GM10248 (cell line): Measurements from ENCODE around the gene SCT.

Experiments used
- CTCF ChIA-PET: fragments of 300-600 bp; sonication (Branson Sonifier 250); formaldehyde crosslinking; extraction: SDS; loops from one replicate; lab custom pipeline; 2021; ENCODE audit warnings: antibody characterized with exemption; lab: Yijun Ruan, JAX
- POLR2A ChIA-PET: fragments of 350-650 bp; sonication (Branson Sonifier 250); formaldehyde crosslinking; extraction: SDS; loops from one replicate; lab custom pipeline; 2020; ENCODE audit warnings: antibody characterized with exemption; lab: Yijun Ruan, JAX
- DNase-seq: peaks from one replicate; pipeline ENCODE4 v3.0.0; 2012; ENCODE audit errors: extremely low spot score
- TF ChIP-seq, protein P1 (sequence below): IDR thresholded peaks from 2 replicates; pipeline ENCODE4 v1.5.1; 2012; ENCODE audit warnings: mild to moderate bottlenecking, low read depth; ENCODE audit errors: extremely low read depth, missing control alignments, control extremely low read depth

SCT gene

DNA sequence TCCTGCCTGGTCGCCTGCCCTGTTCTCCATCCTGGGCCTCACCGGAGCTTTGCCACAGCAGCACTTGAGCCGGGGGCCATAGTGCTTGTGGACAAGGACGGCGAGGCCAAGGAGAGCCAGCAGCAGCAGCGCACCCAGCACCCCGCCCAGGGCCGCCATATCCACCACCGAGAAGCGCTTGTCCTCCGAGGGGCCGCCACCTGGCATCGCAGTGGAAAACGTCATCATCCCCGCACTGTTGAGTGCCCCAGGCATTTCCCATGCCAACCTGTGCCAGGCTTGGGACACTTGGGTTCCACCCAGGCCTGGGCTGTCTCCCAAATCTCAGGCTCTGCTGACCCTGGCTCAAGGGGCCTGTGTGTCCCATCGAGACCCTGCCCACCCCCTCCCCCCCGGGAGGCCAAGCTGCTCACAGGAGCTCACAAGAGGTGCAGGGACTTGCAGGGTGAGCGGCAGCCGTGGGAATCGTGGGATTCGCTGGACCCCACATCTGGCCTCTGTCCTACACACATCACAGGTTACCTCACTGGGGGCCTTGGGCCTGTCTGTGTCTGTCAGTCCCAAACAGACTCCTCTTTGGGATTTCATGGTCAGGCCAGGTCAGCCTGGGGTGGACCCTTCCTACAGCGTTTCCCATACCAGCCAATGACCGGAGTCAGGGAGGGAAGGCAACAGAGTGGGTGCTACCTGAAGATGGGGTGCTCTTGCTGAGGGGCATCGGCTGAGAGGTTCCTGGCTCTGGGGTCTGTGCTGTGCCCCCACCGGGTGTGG is 8.9 kb downstream of the SCT start:
- CTCF ChIA-PET, result no interaction called here

DNA sequence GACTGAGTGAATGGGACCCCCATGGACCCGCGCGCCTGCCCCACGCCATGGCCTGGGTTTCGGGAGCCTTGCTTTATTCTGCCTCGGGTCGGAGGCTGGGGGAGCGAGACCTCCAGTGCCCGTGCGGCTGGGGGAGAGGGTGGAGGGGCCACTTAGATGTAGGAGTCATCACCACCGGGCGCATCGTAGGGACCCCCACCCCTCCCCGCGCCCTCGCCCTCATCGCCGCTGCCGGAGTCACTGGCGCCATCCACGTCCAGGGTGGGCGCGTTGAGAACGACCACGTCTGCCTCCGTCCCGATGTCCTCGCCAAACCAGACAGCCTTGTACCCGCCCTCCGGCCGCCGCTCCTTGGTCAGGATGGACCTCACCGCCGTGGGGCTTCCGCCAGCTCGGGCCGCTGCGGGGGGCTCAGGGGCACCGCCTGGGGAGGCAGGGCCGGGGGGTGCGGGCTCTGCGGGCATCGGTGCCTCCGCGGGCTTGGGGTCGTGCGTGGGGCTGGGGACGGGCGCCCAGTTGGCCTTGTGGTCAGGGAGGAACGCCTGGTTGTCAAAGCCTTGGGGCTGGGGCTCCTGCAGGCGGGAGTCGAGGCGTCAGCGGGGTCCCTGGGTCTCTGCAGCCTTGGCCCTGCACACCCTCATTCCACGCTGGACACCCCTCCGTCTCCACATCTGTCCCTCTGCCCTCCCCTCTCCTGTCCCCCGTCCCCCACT is 9.6 kb downstream of the SCT start:
- TF ChIP-seq, protein P1, sequence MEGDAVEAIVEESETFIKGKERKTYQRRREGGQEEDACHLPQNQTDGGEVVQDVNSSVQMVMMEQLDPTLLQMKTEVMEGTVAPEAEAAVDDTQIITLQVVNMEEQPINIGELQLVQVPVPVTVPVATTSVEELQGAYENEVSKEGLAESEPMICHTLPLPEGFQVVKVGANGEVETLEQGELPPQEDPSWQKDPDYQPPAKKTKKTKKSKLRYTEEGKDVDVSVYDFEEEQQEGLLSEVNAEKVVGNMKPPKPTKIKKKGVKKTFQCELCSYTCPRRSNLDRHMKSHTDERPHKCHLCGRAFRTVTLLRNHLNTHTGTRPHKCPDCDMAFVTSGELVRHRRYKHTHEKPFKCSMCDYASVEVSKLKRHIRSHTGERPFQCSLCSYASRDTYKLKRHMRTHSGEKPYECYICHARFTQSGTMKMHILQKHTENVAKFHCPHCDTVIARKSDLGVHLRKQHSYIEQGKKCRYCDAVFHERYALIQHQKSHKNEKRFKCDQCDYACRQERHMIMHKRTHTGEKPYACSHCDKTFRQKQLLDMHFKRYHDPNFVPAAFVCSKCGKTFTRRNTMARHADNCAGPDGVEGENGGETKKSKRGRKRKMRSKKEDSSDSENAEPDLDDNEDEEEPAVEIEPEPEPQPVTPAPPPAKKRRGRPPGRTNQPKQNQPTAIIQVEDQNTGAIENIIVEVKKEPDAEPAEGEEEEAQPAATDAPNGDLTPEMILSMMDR, result no peak
- ChIA-PET CTCF (no interaction called here), POLR2A (no interaction called here)
- DNase-seq, result no peak

More for the DNA sequence above, 8.9 kb downstream of the SCT start:
- POLR2A ChIA-PET, result no interaction called here
- no peak for DNase-seq
- TF ChIP-seq, protein P1, result no peak

DNA sequence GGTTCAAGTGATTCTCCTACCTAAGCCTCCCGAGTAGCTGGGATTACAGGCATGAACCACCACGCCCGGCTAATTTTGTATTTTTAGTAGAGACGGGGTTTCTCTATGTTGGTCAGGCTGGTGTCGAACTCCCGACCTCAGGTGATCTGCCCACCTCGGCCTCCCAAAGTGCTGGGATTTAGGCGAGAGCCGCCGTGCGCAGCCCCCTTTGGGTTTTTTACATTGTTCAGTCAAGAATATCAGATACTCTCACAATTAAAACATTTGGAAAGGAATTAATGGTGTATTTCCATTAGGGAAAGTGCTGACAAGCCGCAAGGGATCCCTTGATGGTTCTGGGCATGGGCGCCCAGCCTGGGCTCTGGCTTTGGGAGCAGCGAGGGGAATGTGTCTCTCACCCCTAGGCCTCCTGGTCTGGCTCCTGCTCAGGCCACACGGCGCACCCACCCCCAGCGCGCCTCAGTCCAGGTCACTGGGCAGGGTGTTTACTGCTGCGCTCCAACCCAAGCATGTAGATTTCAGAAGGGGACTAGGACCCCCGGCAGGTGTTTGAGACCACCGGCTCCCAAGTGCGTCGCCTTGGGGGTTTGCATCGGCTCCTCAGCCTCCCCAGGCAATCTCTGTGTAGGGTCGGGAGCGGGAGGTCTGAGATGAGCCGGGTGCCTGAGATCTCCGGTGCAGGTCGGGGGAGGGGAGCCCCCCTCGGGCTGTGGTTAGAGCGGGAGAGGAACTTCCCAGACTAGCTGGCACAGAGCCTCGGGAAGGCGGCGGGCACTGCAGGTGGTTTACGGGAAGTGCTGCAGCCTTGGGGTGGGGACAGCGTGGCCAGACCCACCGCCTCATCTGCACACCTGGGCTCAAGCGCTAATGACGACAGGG is 10.4 kb downstream of the SCT start:
- ChIA-PET POLR2A (interaction anchor here (0.6 to 1.1 kb wide), 2 partner anchors 10 to 1535 kb away, joined by 3 to 5 read pairs; partner anchors contain the start of gene SCT), CTCF (no interaction called here)
- no peak for DNase-seq
- TF ChIP-seq, protein P1, result no peak

DNA sequence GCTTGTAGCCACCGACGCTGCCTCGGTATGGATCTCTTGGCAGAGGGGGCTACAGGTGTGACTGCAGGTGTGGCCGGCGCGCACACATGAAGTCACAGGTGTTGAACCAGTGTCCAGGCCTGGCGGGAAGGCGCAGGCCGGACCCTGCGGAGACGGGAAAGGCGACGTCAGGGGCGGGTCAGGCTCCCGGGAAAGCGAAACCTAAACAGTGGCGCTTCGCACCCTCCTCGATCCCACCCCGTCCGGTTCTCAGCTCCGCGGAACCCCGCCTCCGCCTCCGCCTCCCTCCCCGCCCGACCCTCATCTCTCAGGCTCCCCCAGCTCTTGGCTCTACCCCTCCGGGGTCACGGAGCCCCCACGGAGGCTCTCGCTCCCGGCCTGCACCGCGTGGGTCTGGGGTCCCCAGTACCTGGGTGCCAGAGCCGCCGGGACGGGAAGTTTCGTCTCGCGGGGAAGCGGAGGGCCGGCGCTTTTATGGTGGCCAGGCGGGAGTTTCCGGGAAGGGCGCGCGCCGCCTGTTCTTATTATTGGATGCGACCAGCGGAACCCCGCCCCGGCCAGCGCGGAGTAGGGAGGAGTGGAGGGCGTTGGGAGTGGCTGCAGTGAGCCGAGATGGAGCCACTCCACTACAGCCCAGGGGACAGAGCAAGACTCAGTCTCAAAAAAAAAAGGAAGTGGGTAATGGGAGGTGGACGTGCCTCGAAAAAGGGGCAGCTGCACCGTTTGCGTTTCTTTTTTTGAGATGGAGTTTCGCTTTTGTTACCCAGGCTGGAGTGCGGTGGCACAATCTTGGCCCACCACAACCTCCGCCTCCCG is 11.3 kb downstream of the SCT start, which contains the start of gene IRF7:
TSS of gene IRF7 (minus strand) at position 447 of the 816 bp plus-strand sequence. CDS start 586 bp downstream, outside the sequence.
- POLR2A ChIA-PET, result interaction anchor here (0.6 to 1.1 kb wide), 3 partner anchors 11 to 1535 kb away, joined by 3 to 5 read pairs (median 3); partner anchors contain the start of genes HRAS and SCT
- peak; percentile 95 for DNase-seq
- CTCF ChIA-PET, result no interaction called here

DNA sequence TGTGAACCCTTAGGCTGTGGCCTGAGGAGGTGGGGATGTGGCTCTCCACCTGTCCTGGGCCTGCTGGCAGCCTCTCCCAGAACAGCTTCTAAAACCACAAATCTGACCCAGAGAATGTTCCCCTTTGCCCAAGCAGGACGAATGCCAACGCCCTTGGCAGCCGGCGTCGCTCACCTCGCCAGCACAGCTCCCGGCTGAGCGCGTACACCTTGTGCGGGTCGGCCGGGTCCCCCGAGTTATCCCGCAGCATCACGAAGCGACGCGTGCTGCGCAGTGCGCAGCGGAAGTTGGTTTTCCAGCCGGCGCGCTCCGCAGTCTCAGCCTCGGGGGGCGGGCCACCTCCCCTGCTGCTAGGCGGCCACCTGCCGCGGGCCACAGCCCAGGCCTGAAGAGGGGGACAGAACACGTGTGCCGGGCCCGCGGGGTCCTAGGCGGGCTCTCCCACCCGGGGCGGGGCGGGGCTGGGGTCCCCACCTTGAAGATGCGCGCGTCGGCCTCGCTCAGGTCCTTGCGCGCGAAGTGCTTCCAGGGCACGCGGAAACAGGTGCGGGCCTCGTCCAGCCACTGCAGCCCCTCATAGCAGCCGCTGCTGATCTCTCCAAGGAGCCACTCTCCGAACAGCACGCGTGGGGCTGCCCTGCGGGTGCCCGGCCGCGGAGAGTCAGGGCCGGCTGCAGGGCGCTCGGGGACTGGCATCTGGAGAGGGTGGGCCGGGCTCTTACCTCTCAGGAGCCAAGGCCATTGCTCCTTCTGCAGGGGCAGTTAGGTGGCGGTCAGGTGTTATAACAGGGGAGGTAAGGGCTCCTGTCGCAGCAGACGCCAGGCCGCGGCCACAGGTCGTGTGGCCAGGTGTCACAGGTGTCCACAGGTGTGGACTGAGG is 12.1 kb downstream of the SCT start:
- ChIA-PET POLR2A (interaction anchor here (0.6 to 1.1 kb wide), 2 partner anchors 12 to 79 kb away, joined by 3 read pairs; partner anchors contain the start of genes HRAS and SCT), CTCF (interaction anchor here (1.0 to 1.6 kb wide), 2 partner anchors 11 to 60 kb away, joined by 3 to 4 read pairs; no protein-coding TSS in a partner anchor)
- DNase-seq, result no peak
- TF ChIP-seq, protein P1, result no peak

More for the DNA sequence above, 11.3 kb downstream of the SCT start, which contains the start of gene IRF7:
- TF ChIP-seq, protein P1, result no peak
